ENCODE results near the gene CD82. TPM values are rescaled to one million over a fixed set of nuclear protein-coding genes. Genes with fewer than 3 reads are reported as not detected.

CD82 gene
- polyA plus RNA-seq, 1 of the 3 experiments (the other 2 are of a cell fraction): 39.2 TPM

- Histone ChIP-seq H3K27ac (ENCODE audit: low read depth in 2 of 2, low read length in 1 of 2) (no peak overlapping the region), H3K36me3 (replicated peaks in 1 of 2; ENCODE audit: control insufficient read depth in 1 of 2, insufficient read depth in 2 of 2, low read length in 1 of 2) (no peaks in the 10 kb centered on the region), H3F3A (replicated peaks; ENCODE audit: insufficient read depth) (peaks cover 3% of the 10 kb centered on the region), H3K9ac (no peak overlapping the region), H3K4me2 (no peak overlapping the region), H3K79me2 (ENCODE audit: insufficient read depth) (no peaks in the 10 kb centered on the region), H3K27me3 (ENCODE audit: insufficient read depth) (no peaks in the 10 kb centered on the region), H3K4me3 (ENCODE audit: low read depth in 2 of 2, low read length in 1 of 2) (no peak overlapping the region), H4K20me1 (ENCODE audit: insufficient read depth) (no peaks in the 10 kb centered on the region), H3K9me3 (no peaks in the 10 kb centered on the region), H2AFZ (ENCODE audit: low read depth) (no peak overlapping the region), H3K9me2 (no peaks in the 10 kb centered on the region), H3K4me1 (ENCODE audit: control insufficient read depth in 1 of 2, insufficient read depth in 2 of 2, low read depth in 1 of 2, low read length in 1 of 2) (peaks cover 0 to 35% of the 10 kb centered on the region in 2 experiments; a peak in 1 of 4 replicates)
- POLR2A ChIA-PET: no interaction called here
- TF ChIP-seq CTCF (IDR thresholded peaks at IDR 0.05): no peak
- no peak for TF ChIP-seq EZH2phosphoT487 (IDR thresholded peaks at IDR 0.05; ENCODE audit: borderline replicate concordance, low read depth)
- TF ChIP-seq JUND (IDR thresholded peaks at IDR 0.05): no peak
- no peak for TF ChIP-seq MXI1 (IDR thresholded peaks at IDR 0.05; ENCODE audit: low read depth, low read length)
- no peak for TF ChIP-seq USF2 (IDR thresholded peaks at IDR 0.05; ENCODE audit: borderline replicate concordance, low read depth, low read length)
- no peak for TF ChIP-seq ELF1 (IDR thresholded peaks at IDR 0.05)
- no peak for TF ChIP-seq SIN3A (IDR thresholded peaks at IDR 0.05; ENCODE audit: borderline replicate concordance, low read depth, low read length)
- no peak for TF ChIP-seq IRF3 (IDR thresholded peaks at IDR 0.05; ENCODE audit: low read depth, low read length)
- TF ChIP-seq PBX3 (IDR thresholded peaks at IDR 0.05): no peak
- TF ChIP-seq RXRA (IDR thresholded peaks at IDR 0.05; ENCODE audit: borderline replicate concordance, low read depth): no peak
- TF ChIP-seq MEF2A (IDR thresholded peaks at IDR 0.05; ENCODE audit: borderline replicate concordance, low read depth): no peak
- no peak for TF ChIP-seq YY1 (IDR thresholded peaks at IDR 0.05; ENCODE audit: low read depth)
- WGBS (ENCODE audit: low lambda C conversion rate): 48% methylated on average over 3 of the region's 3 CpGs
- DNase-seq: no peak
- CTCF ChIA-PET: interaction anchor here (0.7 to 3.7 kb wide), 6 partner anchors 28 to 495 kb away, joined by 3 to 14 read pairs (median 4); no protein-coding TSS in a partner anchor
Observed at GRCh38 chr11:44589301-44589700, 23.8 kb downstream of the CD82 start.

GRCh38 chr11:44590769-44591168 lies 25.3 kb downstream of the CD82 start:
- no peak overlapping the region for H3K9ac ChIP-seq
- no peaks in the 10 kb centered on the region for H4K20me1 ChIP-seq (ENCODE audit: insufficient read depth)
- CTCF ChIA-PET: interaction anchor here (1.0 to 3.7 kb wide), 5 partner anchors 11 to 305 kb away, joined by 3 to 14 read pairs (median 3); no protein-coding TSS in a partner anchor
- no peaks in the 10 kb centered on the region for H3K9me3 ChIP-seq
- no peak overlapping the region for H2AFZ ChIP-seq (ENCODE audit: low read depth)
- no peaks in the 10 kb centered on the region for H3K79me2 ChIP-seq (ENCODE audit: insufficient read depth)
- no peak for TF ChIP-seq REST (IDR thresholded peaks at IDR 0.05; ENCODE audit: low read depth, low read length)
- TF ChIP-seq MEF2A (IDR thresholded peaks at IDR 0.05; ENCODE audit: borderline replicate concordance, low read depth): no peak
- TF ChIP-seq ELF1 (IDR thresholded peaks at IDR 0.05): no peak
- no peak for TF ChIP-seq PBX3 (IDR thresholded peaks at IDR 0.05)
- no peak for TF ChIP-seq CHD2 (IDR thresholded peaks at IDR 0.05; ENCODE audit: low read length, partially characterized antibody)
- TF ChIP-seq TAF1 (IDR thresholded peaks at IDR 0.05; ENCODE audit: borderline replicate concordance, low read depth, low read length): no peak
- TF ChIP-seq JUND (IDR thresholded peaks at IDR 0.05): no peak
- TF ChIP-seq TEAD4 (IDR thresholded peaks at IDR 0.05; ENCODE audit: borderline replicate concordance, insufficient read depth): no peak
- TF ChIP-seq YY1 (IDR thresholded peaks at IDR 0.05; ENCODE audit: low read depth): no peak
- TF ChIP-seq SIN3A (IDR thresholded peaks at IDR 0.05; ENCODE audit: borderline replicate concordance, low read depth, low read length): no peak
- H3K27me3 ChIP-seq (ENCODE audit: insufficient read depth): no peaks in the 10 kb centered on the region
- POLR2A ChIA-PET: no interaction called here
- 78% methylated on average over 2 of the region's 6 CpGs for WGBS (ENCODE audit: low lambda C conversion rate)
- H3K4me3 ChIP-seq (ENCODE audit: low read depth in 2 of 2, low read length in 1 of 2): no peak overlapping the region
- peaks cover 3% of the 10 kb centered on the region for H3F3A ChIP-seq (replicated peaks; ENCODE audit: insufficient read depth)
- H3K4me1 ChIP-seq (ENCODE audit: control insufficient read depth in 1 of 2, insufficient read depth in 2 of 2, low read depth in 1 of 2, low read length in 1 of 2): peaks cover 0 to 25% of the 10 kb centered on the region in 2 experiments; a peak in 1 of 4 replicates
- H3K4me2 ChIP-seq: no peak overlapping the region
- no peaks in the 10 kb centered on the region for H3K9me2 ChIP-seq
- H3K36me3 ChIP-seq (replicated peaks in 1 of 2; ENCODE audit: control insufficient read depth in 1 of 2, insufficient read depth in 2 of 2, low read length in 1 of 2): no peaks in the 10 kb centered on the region
- no peak for DNase-seq
- H3K27ac ChIP-seq (ENCODE audit: low read depth in 2 of 2, low read length in 1 of 2): no peak overlapping the region; a peak in 1 of 4 replicates
